Endothelial cell (in vitro differentiated cells): ENCODE data around the gene KRTAP3-3. TPM values are rescaled to one million over a fixed set of nuclear protein-coding genes. Genes with fewer than 3 reads are reported as not detected.

Source experiments
- DNase-seq: peaks from one replicate; pipeline ENCODE4 v3.0.0; 2021; ENCODE audit warnings: low spot score
- H3K27ac Mint-ChIP-seq: one replicate; pipeline ENCODE4 v1.8.0; 2021; ENCODE audit warnings: mixed read lengths, inconsistent platforms; ENCODE audit not compliant: unreplicated experiment
- H3K27me3 Mint-ChIP-seq: one replicate; pipeline ENCODE4 v1.8.0; 2021; ENCODE audit warnings: mild to moderate bottlenecking, moderate library complexity, mixed read lengths, inconsistent platforms; ENCODE audit not compliant: unreplicated experiment
- H3K36me3 Mint-ChIP-seq: one replicate; pipeline ENCODE4 v1.8.0; 2021; ENCODE audit warnings: mild to moderate bottlenecking, low read depth, mixed read lengths, inconsistent platforms; ENCODE audit not compliant: unreplicated experiment
- H3K4me1 Mint-ChIP-seq: one replicate; pipeline ENCODE4 v1.8.0; 2021; ENCODE audit warnings: mild to moderate bottlenecking, mixed read lengths, inconsistent platforms; ENCODE audit not compliant: unreplicated experiment
- H3K4me3 Mint-ChIP-seq: one replicate; pipeline ENCODE4 v1.8.0; 2021; ENCODE audit warnings: mild to moderate bottlenecking, mixed read lengths, inconsistent platforms; ENCODE audit not compliant: unreplicated experiment
- H3K9me3 Mint-ChIP-seq: one replicate; pipeline ENCODE4 v1.8.0; 2021; ENCODE audit warnings: mixed read lengths, inconsistent platforms; ENCODE audit not compliant: unreplicated experiment
- total RNA-seq: library from RNA; stranded (reverse); fragmentation: NEBNext Ultra II Directional; extraction: Animal tissue kit (Norgen Biotek cat#: 25700); gene quantifications from one replicate; pipeline ENCODE4 v1.2.1, GENCODE V29; 2021; ENCODE audit not compliant: unreplicated experiment
- TF ChIP-seq, protein P1 (sequence below): fragments of 200-600 bp; sonication (generic); IDR thresholded peaks from one replicate; pipeline ENCODE4 v1.5.0; 2021; ENCODE audit warnings: antibody characterized with exemption; ENCODE audit not compliant: unreplicated experiment

Gene KRTAP3-3
- total RNA-seq, 1 donor from 2014 or later, result not detected

DNA sequence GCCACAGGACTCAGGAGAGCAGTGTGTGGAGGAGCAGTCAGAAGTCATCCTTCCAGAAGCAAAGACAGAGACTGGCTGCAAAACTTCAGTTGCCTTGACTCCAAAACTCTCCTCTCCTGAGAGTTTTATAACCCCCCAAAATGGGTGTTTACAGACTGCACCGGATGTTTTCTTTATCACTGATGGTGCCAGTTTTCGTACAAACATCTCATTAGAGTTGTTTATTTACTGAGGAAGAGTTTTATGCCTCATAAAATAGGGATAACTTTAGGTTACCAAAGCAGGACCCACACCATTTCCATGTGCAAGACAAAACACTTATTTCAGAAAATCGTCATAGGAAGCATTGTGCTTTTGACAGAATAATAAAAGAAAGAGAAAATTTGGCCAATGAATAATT is 9.7 kb downstream of the KRTAP3-3 start, which contains the start of gene KRT40:
Gene KRT40 (minus strand): TSS at position 101 of the 400 bp plus-strand sequence. CDS start 53 bp downstream, at position 48.
- peaks cover 19% of the 10 kb centered on the region for H3K4me1 Mint-ChIP-seq
- TF ChIP-seq, protein P1, sequence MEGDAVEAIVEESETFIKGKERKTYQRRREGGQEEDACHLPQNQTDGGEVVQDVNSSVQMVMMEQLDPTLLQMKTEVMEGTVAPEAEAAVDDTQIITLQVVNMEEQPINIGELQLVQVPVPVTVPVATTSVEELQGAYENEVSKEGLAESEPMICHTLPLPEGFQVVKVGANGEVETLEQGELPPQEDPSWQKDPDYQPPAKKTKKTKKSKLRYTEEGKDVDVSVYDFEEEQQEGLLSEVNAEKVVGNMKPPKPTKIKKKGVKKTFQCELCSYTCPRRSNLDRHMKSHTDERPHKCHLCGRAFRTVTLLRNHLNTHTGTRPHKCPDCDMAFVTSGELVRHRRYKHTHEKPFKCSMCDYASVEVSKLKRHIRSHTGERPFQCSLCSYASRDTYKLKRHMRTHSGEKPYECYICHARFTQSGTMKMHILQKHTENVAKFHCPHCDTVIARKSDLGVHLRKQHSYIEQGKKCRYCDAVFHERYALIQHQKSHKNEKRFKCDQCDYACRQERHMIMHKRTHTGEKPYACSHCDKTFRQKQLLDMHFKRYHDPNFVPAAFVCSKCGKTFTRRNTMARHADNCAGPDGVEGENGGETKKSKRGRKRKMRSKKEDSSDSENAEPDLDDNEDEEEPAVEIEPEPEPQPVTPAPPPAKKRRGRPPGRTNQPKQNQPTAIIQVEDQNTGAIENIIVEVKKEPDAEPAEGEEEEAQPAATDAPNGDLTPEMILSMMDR, result no peak
- H3K27me3 Mint-ChIP-seq, result no peaks in the 10 kb centered on the region
- no peaks in the 10 kb centered on the region for H3K9me3 Mint-ChIP-seq
- no peak for DNase-seq
- peak within 1 kb of the TSS; percentile 21 for H3K27ac Mint-ChIP-seq
- H3K36me3 Mint-ChIP-seq, result no peaks in the 10 kb centered on the region
- no peak within 1 kb of the TSS for H3K4me3 Mint-ChIP-seq

DNA sequence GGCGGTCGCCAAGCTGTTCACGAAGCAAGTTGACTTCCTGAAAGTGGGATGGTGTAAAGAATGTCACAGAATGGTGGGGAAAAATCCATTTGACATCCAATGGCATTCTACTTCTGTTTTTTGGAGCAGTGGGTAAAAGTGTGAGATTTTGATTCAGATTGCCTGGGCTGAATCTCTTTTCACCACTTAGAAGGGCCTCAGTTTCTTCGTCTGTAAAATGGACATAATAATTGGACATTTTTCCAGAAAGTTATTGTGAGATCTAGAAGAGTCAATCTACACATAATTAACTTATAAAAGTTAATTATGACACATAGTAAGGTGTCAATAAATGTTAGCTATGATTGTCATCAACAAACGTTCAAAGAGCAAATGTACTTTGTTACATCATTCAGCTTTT is 12.8 kb downstream of the KRTAP3-3 start:
- H3K27ac Mint-ChIP-seq, result no peak overlapping the region
- no peak for DNase-seq
- H3K36me3 Mint-ChIP-seq, result no peaks in the 10 kb centered on the region
- H3K4me1 Mint-ChIP-seq, result peaks cover 8% of the 10 kb centered on the region
- no peaks in the 10 kb centered on the region for H3K9me3 Mint-ChIP-seq
- H3K4me3 Mint-ChIP-seq, result no peak overlapping the region
- H3K27me3 Mint-ChIP-seq, result no peaks in the 10 kb centered on the region
- TF ChIP-seq, protein P1, result no peak

DNA sequence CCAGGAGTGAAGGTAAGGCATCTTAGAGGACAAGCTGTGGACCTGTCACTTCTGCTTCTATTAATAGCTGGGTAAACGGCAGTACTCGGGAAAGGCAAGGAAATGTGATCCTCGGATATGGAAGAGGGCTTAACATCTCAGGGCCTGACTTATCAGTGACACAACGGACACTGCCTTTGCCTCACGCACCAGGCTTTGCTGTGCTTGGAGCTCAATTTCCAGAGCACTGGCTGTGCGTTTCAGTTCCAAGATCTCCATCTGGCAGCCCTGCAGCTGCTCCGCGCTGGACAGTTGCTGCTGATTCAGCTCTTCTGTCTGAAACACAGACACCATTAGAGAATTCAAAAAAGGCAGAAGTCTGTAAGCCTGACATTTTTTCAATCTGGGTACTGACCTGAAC is 13.4 kb downstream of the KRTAP3-3 start:
- H3K9me3 Mint-ChIP-seq, result no peaks in the 10 kb centered on the region
- peaks cover 8% of the 10 kb centered on the region for H3K4me1 Mint-ChIP-seq
- TF ChIP-seq, protein P1, result no peak
- no peak overlapping the region for H3K4me3 Mint-ChIP-seq
- H3K36me3 Mint-ChIP-seq, result no peaks in the 10 kb centered on the region
- H3K27ac Mint-ChIP-seq, result no peak overlapping the region
- DNase-seq, result no peak
- H3K27me3 Mint-ChIP-seq, result no peaks in the 10 kb centered on the region

DNA sequence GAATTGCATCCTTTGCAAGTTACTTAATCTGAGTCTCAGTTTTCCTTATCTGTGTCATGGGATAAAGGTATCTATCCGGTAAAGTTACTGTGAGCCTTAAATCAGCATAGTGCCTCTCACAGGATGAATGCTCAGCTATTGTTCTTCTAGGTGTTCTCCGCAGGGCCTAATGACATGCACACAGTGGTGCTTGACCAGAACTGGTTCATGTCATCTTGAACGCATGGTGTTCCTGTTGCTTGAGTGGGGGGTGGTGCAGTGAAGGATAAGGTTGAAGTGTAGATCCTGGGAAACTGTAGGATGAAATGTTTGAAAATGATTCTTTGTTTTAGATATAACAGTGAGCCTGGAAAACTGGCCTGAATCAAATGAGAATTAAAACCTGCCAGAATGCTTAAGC is 13.8 kb downstream of the KRTAP3-3 start:
- TF ChIP-seq, protein P1, result no peak
- DNase-seq, result no peak
- peaks cover 8% of the 10 kb centered on the region for H3K4me1 Mint-ChIP-seq
- H3K27me3 Mint-ChIP-seq, result no peaks in the 10 kb centered on the region
- no peaks in the 10 kb centered on the region for H3K36me3 Mint-ChIP-seq
- no peak overlapping the region for H3K4me3 Mint-ChIP-seq
- H3K27ac Mint-ChIP-seq, result no peak overlapping the region
- no peaks in the 10 kb centered on the region for H3K9me3 Mint-ChIP-seq

DNA sequence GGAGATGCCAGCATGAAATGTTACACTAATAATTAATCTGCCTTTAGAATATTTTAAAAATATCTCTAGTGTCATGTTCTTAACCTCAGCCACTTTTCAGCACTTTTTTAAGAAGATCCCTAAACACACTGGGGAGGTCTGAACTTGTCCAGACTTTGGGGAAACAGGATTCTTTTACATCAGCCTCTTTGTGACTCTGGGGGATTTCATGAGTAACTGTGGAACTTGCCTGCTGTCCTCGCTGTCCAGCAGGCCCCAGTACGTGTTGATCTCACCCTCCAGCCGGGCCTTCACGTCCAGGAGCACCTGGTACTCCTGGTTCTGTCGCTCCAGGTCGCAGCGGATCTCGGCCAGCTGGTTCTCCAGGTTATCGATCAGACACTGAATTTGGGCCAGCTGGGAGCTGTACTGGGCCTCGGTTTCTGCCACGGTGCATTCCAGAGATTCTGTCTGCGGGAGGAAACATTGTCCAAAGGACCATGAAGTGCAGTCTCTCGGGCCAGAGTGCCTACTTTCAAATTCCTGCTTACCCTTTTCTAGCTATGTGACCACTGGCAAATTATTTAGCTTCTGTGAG is 15.3 kb downstream of the KRTAP3-3 start:
- Mint-ChIP-seq H3K27ac (no peak overlapping the region), H3K4me3 (no peak overlapping the region), H3K36me3 (no peaks in the 10 kb centered on the region), H3K4me1 (peaks cover 4% of the 10 kb centered on the region), H3K9me3 (no peaks in the 10 kb centered on the region), H3K27me3 (no peaks in the 10 kb centered on the region)
- DNase-seq, result no peak
- TF ChIP-seq, protein P1, result no peak
